GM12878 (cell line): ENCODE measurements around the gene TARBP2. TPM values are rescaled to one million over a fixed set of nuclear protein-coding genes. Genes with fewer than 3 reads are reported as not detected.

Experiments used
- ATAC-seq: fragments of 200-7000 bp; cut with Tn5 transposase; 3 replicates; pipeline ENCODE4 v1.9.1; 2020; ENCODE audit warnings: mild to moderate bottlenecking, moderate library complexity
- BruUV-seq: library from RNA; stranded (reverse); fragments of 400-500 nt; replicated peaks from 2 replicates; lab custom pipeline; 2021; lab: Mats Ljungman, UMichigan
- CTCF ChIA-PET: fragments of 300-600 bp; sonication (Branson Sonifier 250); formaldehyde crosslinking; extraction: SDS; loops from one replicate; lab custom pipeline; 2021; ENCODE audit warnings: inconsistent platforms; lab: Yijun Ruan, JAX
- POLR2A ChIA-PET: fragments of 350-600 bp; formaldehyde crosslinking; extraction: SDS; loops from one replicate; lab custom pipeline; 2021; ENCODE audit warnings: inconsistent platforms; lab: Charles Lee
- RAD21 ChIA-PET: fragments of 300-600 bp; sonication (Branson Sonifier 250); formaldehyde crosslinking; loops from one replicate; lab custom pipeline; 2023; ENCODE audit warnings: antibody characterized with exemption; ENCODE audit not compliant: unreplicated experiment; lab: Charles Lee
- SMC1A ChIA-PET: fragments of 300-600 bp; sonication (Branson Sonifier 250); formaldehyde crosslinking; loops from one replicate; lab custom pipeline; 2023; ENCODE audit not compliant: unreplicated experiment, uncharacterized antibody; lab: Charles Lee
- DNase-seq: peaks from one replicate; pipeline ENCODE4 v3.0.0-alpha.2; 2011; ENCODE audit warnings: low read depth, low spot score
- FAIRE-seq: peaks from 3 replicates; lab custom pipeline; 2011; peaks lifted over from hg19 to GRCh38; lab: Jason Lieb, UNC
- H2AFZ ChIP-seq: 2 replicates; pipeline ENCODE4 v1.6.0; 2011; ENCODE audit warnings: low read depth, low read length, control low read depth; ENCODE audit not compliant: control insufficient read depth
- H3K27ac ChIP-seq: 2 replicates; pipeline ENCODE4 v1.5.1; 2011; ENCODE audit warnings: control low read depth; ENCODE audit not compliant: control insufficient read depth, insufficient read depth
- H3K27me3 ChIP-seq, 2 experiments: replicated peaks in 1 of 2; 2 replicates each; pipeline versions ENCODE4 v1.6.0 to v1.6.1; 2011; ENCODE audit warnings: low read length in 1 of 2; ENCODE audit not compliant: control insufficient read depth in 2 of 2, insufficient read depth in 2 of 2
- H3K36me3 ChIP-seq, 2 experiments: 2 replicates each; pipeline ENCODE4 v1.5.1; 2011; ENCODE audit warnings: low read length in 1 of 2; ENCODE audit not compliant: control insufficient read depth in 2 of 2, insufficient read depth in 2 of 2
- H3K4me1 ChIP-seq: 2 replicates; pipeline ENCODE4 v1.6.1; 2011; ENCODE audit warnings: mild to moderate bottlenecking, low read length, moderate library complexity, mixed read lengths; ENCODE audit not compliant: control insufficient read depth, insufficient read depth
- H3K4me2 ChIP-seq: 2 replicates; pipeline ENCODE4 v1.6.0; 2011; ENCODE audit warnings: control low read depth; ENCODE audit not compliant: control insufficient read depth, insufficient read depth
- H3K4me3 ChIP-seq: fragments of 200-600 bp; sonication (generic); 2 replicates; pipeline ENCODE4 v1.5.1; 2016
- H3K79me2 ChIP-seq: 2 replicates; pipeline ENCODE4 v1.6.0; 2011; ENCODE audit warnings: low read length; ENCODE audit not compliant: control insufficient read depth, insufficient read depth
- H3K9ac ChIP-seq: 2 replicates; pipeline ENCODE4 v1.8.0; 2011; ENCODE audit warnings: low read length, control low read depth, mixed read lengths; ENCODE audit not compliant: control insufficient read depth, insufficient read depth
- H3K9me3 ChIP-seq: replicated peaks from 3 replicates; pipeline ENCODE4 v1.5.1; 2011; ENCODE audit warnings: mild to moderate bottlenecking, low read length; ENCODE audit not compliant: control insufficient read depth, insufficient read depth
- H4K20me1 ChIP-seq: 2 replicates; pipeline ENCODE4 v1.6.0; 2011; ENCODE audit not compliant: control insufficient read depth, insufficient read depth
- BMI1 ChIP-seq: fragments of 450-650 bp; IDR thresholded peaks from 2 replicates; pipeline ENCODE4 v1.6.1; 2016; ENCODE audit warnings: mild to moderate bottlenecking, moderate library complexity, borderline replicate concordance
- CREB1 ChIP-seq: IDR thresholded peaks from 2 replicates; pipeline ENCODE4 v1.6.1; 2012; ENCODE audit warnings: low read depth, mild to moderate bottlenecking, inconsistent platforms
- E4F1 ChIP-seq: fragments of 450-650 bp; IDR thresholded peaks from 2 replicates; pipeline ENCODE4 v1.6.1; 2018; ENCODE audit warnings: borderline replicate concordance, mild to moderate bottlenecking; ENCODE audit not compliant: partially characterized antibody
- EED ChIP-seq: sonication (generic); IDR thresholded peaks from 2 replicates; pipeline ENCODE4 v1.6.1; 2016; ENCODE audit warnings: antibody characterized with exemption, low read depth
- IKZF1 ChIP-seq: fragments of 450-650 bp; conservative IDR thresholded peaks from 2 replicates; pipeline ENCODE4 v1.6.1; 2017; ENCODE audit warnings: antibody characterized with exemption, mild to moderate bottlenecking
- MTA3 ChIP-seq: IDR thresholded peaks from 2 replicates; pipeline ENCODE4 v1.6.1; 2012; ENCODE audit warnings: low read length, inconsistent platforms, borderline replicate concordance
- POU2F2 ChIP-seq: IDR thresholded peaks from 3 replicates; pipeline ENCODE4 v1.6.1; 2011; ENCODE audit warnings: low read depth, mild to moderate bottlenecking, low read length, borderline replicate concordance
- RELA ChIP-seq: fragments of 450-650 bp; IDR thresholded peaks from 2 replicates; pipeline ENCODE4 v1.8.0; 2014; ENCODE audit warnings: borderline replicate concordance; ENCODE audit not compliant: partially characterized antibody
- SRF ChIP-seq, 2 experiments: IDR thresholded peaks; 2 replicates each; pipeline ENCODE4 v1.6.1; 2011; ENCODE audit warnings: low read depth in 2 of 2, low read length in 2 of 2, mild to moderate bottlenecking in 1 of 2, moderate library complexity in 1 of 2
- TAF1 ChIP-seq: IDR thresholded peaks from 2 replicates; pipeline ENCODE4 v1.6.1; 2011; ENCODE audit warnings: mild to moderate bottlenecking, low read depth, low read length, borderline replicate concordance
- WGBS: methylation state at CpG from one replicate; pipeline ENCODE4 v1.1.6; 2016; ENCODE audit warnings: low lambda C conversion rate; ENCODE audit not compliant: insufficient replicate concordance, insufficient coverage; ENCODE audit errors: missing lambda C conversion rate; 5-methylcytosine and 5-hydroxymethylcytosine counted together
- in situ Hi-C: fragments of 300-500 bp; cut with MboI; formaldehyde crosslinking; loops from 9 replicates; pipeline ENCODE4 v1.14.3; 2018; ENCODE audit warnings: mixed read lengths
- intact Hi-C: fragments of 100-400 bp; cut with micrococcal nuclease; formaldehyde crosslinking; loops from one replicate; pipeline ENCODE4 v1.14.2; 2022; ENCODE audit not compliant: unreplicated experiment
- polyA plus RNA-seq, 11 experiments: library from polyadenylated mRNA; depleted of rRNA in 4 of 11; unstranded in 6 of 11; stranded (reverse) in 5 of 11; fragments of >200 nt; fragmentation: Nextera tagmentation in 4 of 11; fragmentation: Illumina TruSeq in 1 of 11; extraction: Ambion mirVana in 4 of 11; extraction: Trizol in 1 of 11; gene quantifications; 1 replicate in 1 of 11; 2 replicates in 10 of 11; pipeline versions ENCODE4 v1.2.1 to v1.2.3, GENCODE V29; 2011 to 2016; ENCODE audit warnings: inconsistent platforms in 2 of 11, missing spikeins in 2 of 11, low read depth in 1 of 11
- total RNA-seq, 4 experiments: library from RNA; depleted of rRNA in 3 of 4; stranded (reverse); fragments of >200 nt in 3 of 4; fragmentation: Illumina TruSeq in 1 of 4; extraction: Trizol in 1 of 4; gene quantifications; 2 replicates each; pipeline versions ENCODE4 v1.2.1 to v1.2.3, GENCODE V29; 2013 to 2021

The TARBP2 gene
- total and polyA plus RNA-seq, 10 of the 15 experiments (the other 5 are each of a cell fraction or from before 2014, with no cell fraction given) = 5.5 to 60.1 (median 36.8) TPM

- RAD21 ChIA-PET = no interaction called here
These were observed 32.4 kb downstream of the TARBP2 start for GRCh38 chr12:53533471-53533870.

More at GRCh38 chr12:53533471-53533870, 32.4 kb downstream of the TARBP2 start:
- 0% methylated on average over 2 of the region's 2 CpGs for WGBS
- CTCF ChIA-PET = interaction anchor here (1.3 kb wide), 1 partner anchor 10 kb away, joined by 4 read pairs; no protein-coding TSS in a partner anchor
- Histone ChIP-seq H3K9ac (no peak overlapping the region), H3K36me3 (peaks cover 6 to 22% of the 10 kb centered on the region in 2 experiments), H2AFZ (no peak overlapping the region), H3K4me3 (no peak overlapping the region), H4K20me1 (no peaks in the 10 kb centered on the region), H3K4me2 (no peak overlapping the region), H3K27ac (no peak overlapping the region), H3K27me3 (no peaks in the 10 kb centered on the region), H3K79me2 (no peaks in the 10 kb centered on the region), H3K4me1 (no peaks in the 10 kb centered on the region), H3K9me3 (no peaks in the 10 kb centered on the region)
- no peak for TF ChIP-seq POU2F2
- no peak for TF ChIP-seq RELA
- TF ChIP-seq SRF (IDR thresholded peaks at IDR 0.05; ENCODE audit: low read depth in 2 of 2, low read length in 2 of 2) = no peak
- no peak for TF ChIP-seq TAF1
- no peak for TF ChIP-seq IKZF1
- TF ChIP-seq BMI1 = no peak
- no peak for TF ChIP-seq CREB1
- TF ChIP-seq EED = no peak
- TF ChIP-seq MTA3 = no peak
- no peak for TF ChIP-seq E4F1
- SMC1A ChIA-PET = interaction anchor here (1.9 kb wide), 1 partner anchor 9 kb away, joined by 4 read pairs; no protein-coding TSS in a partner anchor
- no peak for ATAC-seq
- in situ Hi-C loops = no loop called here
- no peak for FAIRE-seq
- DNase-seq = no peak
- BruUV-seq = no TSS peak
- POLR2A ChIA-PET = no interaction called here
- intact Hi-C loops = no loop called here
